ENCODE measurements around the gene KRR1. TPM values are rescaled to one million over a fixed set of nuclear protein-coding genes. Genes with fewer than 3 reads are reported as not detected.

Gene KRR1
- total and polyA plus RNA-seq, 2 of the 13 experiments (the other 11 are each of a cell fraction or from before 2014, with no cell fraction given): 19.3 to 103 TPM

DNA sequence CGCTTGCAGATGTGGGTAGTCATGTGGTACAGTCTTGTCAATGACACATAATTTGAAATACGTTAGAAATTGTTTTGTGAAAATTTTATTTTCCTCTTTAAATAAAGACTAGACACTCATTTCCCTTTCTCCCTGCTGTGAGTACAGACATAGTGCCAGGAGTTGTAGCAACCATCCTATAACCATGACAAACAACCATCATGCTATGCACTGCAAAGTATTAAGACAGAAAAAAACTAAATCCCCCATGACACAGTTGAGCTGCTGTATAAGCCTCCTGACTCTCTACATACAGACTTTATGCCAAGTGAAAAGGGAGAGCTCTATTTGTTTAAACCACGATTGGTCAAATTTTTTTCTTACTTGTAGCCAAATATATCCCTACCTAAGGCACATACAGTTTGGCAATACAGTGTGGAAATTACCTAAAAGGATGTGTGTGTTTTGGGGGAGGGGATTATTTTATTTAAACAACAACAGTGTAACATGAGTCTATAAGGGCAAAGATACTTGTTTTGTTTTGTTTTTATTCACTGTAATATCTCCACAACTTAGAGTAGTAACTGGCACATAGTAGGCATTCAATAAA is 45.0 kb upstream of the KRR1 start (continued):
- TF ChIP-seq, protein P1, sequence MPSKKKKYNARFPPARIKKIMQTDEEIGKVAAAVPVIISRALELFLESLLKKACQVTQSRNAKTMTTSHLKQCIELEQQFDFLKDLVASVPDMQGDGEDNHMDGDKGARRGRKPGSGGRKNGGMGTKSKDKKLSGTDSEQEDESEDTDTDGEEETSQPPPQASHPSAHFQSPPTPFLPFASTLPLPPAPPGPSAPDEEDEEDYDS (CRISPR knock-in tag; IDR thresholded peaks at IDR 0.05): no peak
- TF ChIP-seq GATAD2A (CRISPR knock-in tag; IDR thresholded peaks at IDR 0.05) (peak; percentile 57; the same call in 1 of the 2 replicates), ZSCAN31 (CRISPR knock-in tag; IDR thresholded peaks at IDR 0.05; ENCODE audit: low read depth) (no peak), RAD51 (IDR thresholded peaks at IDR 0.05; ENCODE audit: borderline replicate concordance) (no peak), ZKSCAN1 (IDR thresholded peaks at IDR 0.05; ENCODE audit: low read length) (peak; percentile 81), MIER2 (CRISPR knock-in tag; IDR thresholded peaks at IDR 0.05) (no peak), FOXJ3 (CRISPR knock-in tag; IDR thresholded peaks at IDR 0.05; ENCODE audit: borderline replicate concordance) (peak; percentile 42; the same call in 1 of the 2 replicates), JDP2 (CRISPR knock-in tag; IDR thresholded peaks at IDR 0.05; ENCODE audit: borderline replicate concordance) (no peak), PHF21A (CRISPR knock-in tag; IDR thresholded peaks at IDR 0.05) (no peak), ZFP36 (IDR thresholded peaks at IDR 0.05; ENCODE audit: borderline replicate concordance, low read depth, low read length, partially characterized antibody) (no peak), PHF5A (CRISPR knock-in tag; IDR thresholded peaks at IDR 0.05; ENCODE audit: low read depth, unreplicated experiment) (no peak), POLR2AphosphoS2 (IDR thresholded peaks at IDR 0.05; ENCODE audit: low read depth, low read length) (no peak), CEBPB (IDR thresholded peaks at IDR 0.05; ENCODE audit: borderline replicate concordance, low read depth, low read length) (0 out of 2 replicates have a peak, but pooled peaks have one; percentile 48), MED13 (CRISPR knock-in tag; IDR thresholded peaks at IDR 0.05) (no peak), SPEN (CRISPR knock-in tag; IDR thresholded peaks at IDR 0.05; ENCODE audit: low read depth) (no peak), SRSF9 (IDR thresholded peaks at IDR 0.05; ENCODE audit: borderline replicate concordance, insufficient read depth, low read depth, low read length, poor library complexity, severe bottlenecking) (no peak), CEBPG (CRISPR knock-in tag; IDR thresholded peaks at IDR 0.05) (peak; percentile 56), NPAS2 (CRISPR knock-in tag; IDR thresholded peaks at IDR 0.05; ENCODE audit: borderline replicate concordance) (no peak), NFIC (IDR thresholded peaks at IDR 0.05; ENCODE audit: low read length) (no peak)
- TF ChIP-seq, protein P2, sequence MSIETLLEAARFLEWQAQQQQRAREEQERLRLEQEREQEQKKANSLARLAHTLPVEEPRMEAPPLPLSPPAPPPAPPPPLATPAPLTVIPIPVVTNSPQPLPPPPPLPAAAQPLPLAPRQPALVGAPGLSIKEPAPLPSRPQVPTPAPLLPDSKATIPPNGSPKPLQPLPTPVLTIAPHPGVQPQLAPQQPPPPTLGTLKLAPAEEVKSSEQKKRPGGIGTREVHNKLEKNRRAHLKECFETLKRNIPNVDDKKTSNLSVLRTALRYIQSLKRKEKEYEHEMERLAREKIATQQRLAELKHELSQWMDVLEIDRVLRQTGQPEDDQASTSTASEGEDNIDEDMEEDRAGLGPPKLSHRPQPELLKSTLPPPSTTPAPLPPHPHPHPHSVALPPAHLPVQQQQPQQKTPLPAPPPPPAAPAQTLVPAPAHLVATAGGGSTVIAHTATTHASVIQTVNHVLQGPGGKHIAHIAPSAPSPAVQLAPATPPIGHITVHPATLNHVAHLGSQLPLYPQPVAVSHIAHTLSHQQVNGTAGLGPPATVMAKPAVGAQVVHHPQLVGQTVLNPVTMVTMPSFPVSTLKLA (IDR thresholded peaks at IDR 0.05): no peak
- TF ChIP-seq, protein P3, sequence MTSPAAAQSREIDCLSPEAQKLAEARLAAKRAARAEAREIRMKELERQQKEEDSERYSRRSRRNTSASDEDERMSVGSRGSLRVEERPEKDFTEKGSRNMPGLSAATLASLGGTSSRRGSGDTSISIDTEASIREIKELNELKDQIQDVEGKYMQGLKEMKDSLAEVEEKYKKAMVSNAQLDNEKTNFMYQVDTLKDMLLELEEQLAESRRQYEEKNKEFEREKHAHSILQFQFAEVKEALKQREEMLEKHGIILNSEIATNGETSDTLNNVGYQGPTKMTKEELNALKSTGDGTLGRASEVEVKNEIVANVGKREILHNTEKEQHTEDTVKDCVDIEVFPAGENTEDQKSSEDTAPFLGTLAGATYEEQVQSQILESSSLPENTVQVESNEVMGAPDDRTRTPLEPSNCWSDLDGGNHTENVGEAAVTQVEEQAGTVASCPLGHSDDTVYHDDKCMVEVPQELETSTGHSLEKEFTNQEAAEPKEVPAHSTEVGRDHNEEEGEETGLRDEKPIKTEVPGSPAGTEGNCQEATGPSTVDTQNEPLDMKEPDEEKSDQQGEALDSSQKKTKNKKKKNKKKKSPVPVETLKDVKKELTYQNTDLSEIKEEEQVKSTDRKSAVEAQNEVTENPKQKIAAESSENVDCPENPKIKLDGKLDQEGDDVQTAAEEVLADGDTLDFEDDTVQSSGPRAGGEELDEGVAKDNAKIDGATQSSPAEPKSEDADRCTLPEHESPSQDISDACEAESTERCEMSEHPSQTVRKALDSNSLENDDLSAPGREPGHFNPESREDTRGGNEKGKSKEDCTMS (CRISPR knock-in tag; conservative IDR thresholded peaks at IDR 0.05): no peak
- TF ChIP-seq, protein P4, sequence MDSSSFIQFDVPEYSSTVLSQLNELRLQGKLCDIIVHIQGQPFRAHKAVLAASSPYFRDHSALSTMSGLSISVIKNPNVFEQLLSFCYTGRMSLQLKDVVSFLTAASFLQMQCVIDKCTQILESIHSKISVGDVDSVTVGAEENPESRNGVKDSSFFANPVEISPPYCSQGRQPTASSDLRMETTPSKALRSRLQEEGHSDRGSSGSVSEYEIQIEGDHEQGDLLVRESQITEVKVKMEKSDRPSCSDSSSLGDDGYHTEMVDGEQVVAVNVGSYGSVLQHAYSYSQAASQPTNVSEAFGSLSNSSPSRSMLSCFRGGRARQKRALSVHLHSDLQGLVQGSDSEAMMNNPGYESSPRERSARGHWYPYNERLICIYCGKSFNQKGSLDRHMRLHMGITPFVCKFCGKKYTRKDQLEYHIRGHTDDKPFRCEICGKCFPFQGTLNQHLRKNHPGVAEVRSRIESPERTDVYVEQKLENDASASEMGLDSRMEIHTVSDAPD (CRISPR knock-in tag; IDR thresholded peaks at IDR 0.05): 0 out of 2 replicates have a peak, but pooled peaks have one; percentile 28
- TF ChIP-seq, protein P5, sequence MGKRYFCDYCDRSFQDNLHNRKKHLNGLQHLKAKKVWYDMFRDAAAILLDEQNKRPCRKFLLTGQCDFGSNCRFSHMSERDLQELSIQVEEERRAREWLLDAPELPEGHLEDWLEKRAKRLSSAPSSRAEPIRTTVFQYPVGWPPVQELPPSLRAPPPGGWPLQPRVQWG (CRISPR knock-in tag; IDR thresholded peaks at IDR 0.05; ENCODE audit: borderline replicate concordance, low read depth): no peak
- TF ChIP-seq, protein P6, sequence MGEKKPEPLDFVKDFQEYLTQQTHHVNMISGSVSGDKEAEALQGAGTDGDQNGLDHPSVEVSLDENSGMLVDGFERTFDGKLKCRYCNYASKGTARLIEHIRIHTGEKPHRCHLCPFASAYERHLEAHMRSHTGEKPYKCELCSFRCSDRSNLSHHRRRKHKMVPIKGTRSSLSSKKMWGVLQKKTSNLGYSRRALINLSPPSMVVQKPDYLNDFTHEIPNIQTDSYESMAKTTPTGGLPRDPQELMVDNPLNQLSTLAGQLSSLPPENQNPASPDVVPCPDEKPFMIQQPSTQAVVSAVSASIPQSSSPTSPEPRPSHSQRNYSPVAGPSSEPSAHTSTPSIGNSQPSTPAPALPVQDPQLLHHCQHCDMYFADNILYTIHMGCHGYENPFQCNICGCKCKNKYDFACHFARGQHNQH (CRISPR knock-in tag; IDR thresholded peaks at IDR 0.05): no peak
